AG04449 (cell line): ENCODE measurements around the gene ACTL6A.

ENCODE experiments used
- CTCF ChIA-PET: fragments of 350-600 bp; formaldehyde crosslinking; extraction: SDS; loops from one replicate; lab custom pipeline; 2021; ENCODE audit warnings: antibody characterized with exemption; lab: Yijun Ruan, JAX
- POLR2A ChIA-PET: fragments of 400-600, 350-600 bp; formaldehyde crosslinking; extraction: SDS; loops from one replicate; lab custom pipeline; 2020; ENCODE audit warnings: antibody characterized with exemption, inconsistent platforms; lab: Yijun Ruan, JAX
- DNase-seq: peaks from one replicate; pipeline ENCODE4 v3.0.0-alpha.2; 2010; ENCODE audit warnings: low read depth, low spot score
- H3K4me3 ChIP-seq: 2 replicates; pipeline ENCODE4 v1.5.1; 2011; ENCODE audit warnings: low read depth, mild to moderate bottlenecking, control low read depth, low read length
- CTCF ChIP-seq: IDR thresholded peaks from one replicate; pipeline ENCODE4 v1.5.1; 2011; ENCODE audit warnings: mild to moderate bottlenecking, moderate library complexity, low read length, control low read depth, inconsistent platforms; ENCODE audit not compliant: insufficient read depth; ENCODE audit errors: missing control alignments

Gene ACTL6A

GRCh38 chr3:179563271-179563783, 601 bp downstream of the ACTL6A start:
- TF ChIP-seq CTCF: peak; percentile 73
- CTCF ChIA-PET: interaction anchor here (1.0 to 2.3 kb wide), 5 partner anchors 15 to 242 kb away, joined by 3 to 16 read pairs (median 5); no protein-coding TSS in a partner anchor
- DNase-seq: peak; percentile 17
- POLR2A ChIA-PET: interaction anchor here (1.2 kb wide), 1 partner anchor 240 kb away, joined by 6 read pairs; the partner anchor contains the start of gene ZNF639
- peak overlapping the region; percentile 98 for H3K4me3 ChIP-seq

GRCh38 chr3:179565496-179565895, 2.8 kb downstream of the ACTL6A start:
- no peak for TF ChIP-seq CTCF
- no peak overlapping the region for H3K4me3 ChIP-seq
- POLR2A ChIA-PET: no interaction called here
- no peak for DNase-seq
- CTCF ChIA-PET: interaction anchor here (0.7 kb wide), 1 partner anchor 29 kb away, joined by 3 read pairs; no protein-coding TSS in a partner anchor

GRCh38 chr3:179580992-179581391, 18.3 kb downstream of the ACTL6A start:
- ChIA-PET CTCF (no interaction called here), POLR2A (no interaction called here)
- no peak overlapping the region for H3K4me3 ChIP-seq
- DNase-seq: no peak
- no peak for TF ChIP-seq CTCF

GRCh38 chr3:179589143-179589542, 26.4 kb downstream of the ACTL6A start:
- ChIA-PET POLR2A (no interaction called here), CTCF (no interaction called here)
- no peak overlapping the region for H3K4me3 ChIP-seq
- DNase-seq: peak; percentile 38
- TF ChIP-seq CTCF: no peak

- TF ChIP-seq CTCF: no peak
- ChIA-PET POLR2A (no interaction called here), CTCF (interaction anchor here (1.2 kb wide), 1 partner anchor 12 kb away, joined by 3 read pairs; no protein-coding TSS in a partner anchor)
- H3K4me3 ChIP-seq: no peak overlapping the region
- DNase-seq: no peak
These were observed 27.9 kb downstream of the ACTL6A start for GRCh38 chr3:179590669-179591068.

GRCh38 chr3:179591313-179591712, 28.6 kb downstream of the ACTL6A start:
- POLR2A ChIA-PET: no interaction called here
- no peak for DNase-seq
- TF ChIP-seq CTCF: no peak
- CTCF ChIA-PET: interaction anchor here (1.2 to 3.4 kb wide), 2 partner anchors 8 to 12 kb away, joined by 3 to 11 read pairs; no protein-coding TSS in a partner anchor
- no peak overlapping the region for H3K4me3 ChIP-seq
